Measurements from ENCODE around the gene CRLF1.

Gene CRLF1

DNA sequence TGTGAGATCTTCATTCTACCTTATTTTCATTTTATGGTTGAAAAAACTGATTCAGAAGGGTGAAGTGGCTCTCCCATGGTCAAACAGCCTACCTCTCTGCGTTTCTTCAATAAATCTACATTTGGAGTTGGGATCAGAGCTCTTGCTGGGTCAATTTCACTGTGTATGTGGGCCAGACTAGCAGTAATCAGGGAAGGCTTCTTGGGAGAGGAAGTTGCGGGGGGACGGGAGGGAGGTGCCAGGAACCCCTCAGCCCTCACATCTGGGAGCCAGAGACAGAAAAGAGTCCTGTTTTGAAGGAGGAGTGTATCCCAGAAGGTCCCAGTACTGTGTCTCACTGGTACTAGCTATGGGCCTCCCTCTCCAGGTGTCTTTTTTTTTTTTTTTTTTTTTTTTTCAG, 48.0 kb downstream of the CRLF1 start:
- no peaks in the 10 kb centered on the region for H3K9me3 ChIP-seq (ENCODE audit: insufficient read depth, low read length, severe bottlenecking)
- H4K20me1 ChIP-seq (ENCODE audit: insufficient read depth, low read length) = 0 out of 2 replicates have a peak, but pooled peaks cover 6% of the 10 kb centered on the region
- ATAC-seq (ENCODE audit: insufficient read depth, low read depth) = no peak
- TF ChIP-seq EZH2 (IDR thresholded peaks at IDR 0.05; ENCODE audit: borderline replicate concordance, low read depth, low read length, severe bottlenecking) = no peak
- TF ChIP-seq, protein P1, sequence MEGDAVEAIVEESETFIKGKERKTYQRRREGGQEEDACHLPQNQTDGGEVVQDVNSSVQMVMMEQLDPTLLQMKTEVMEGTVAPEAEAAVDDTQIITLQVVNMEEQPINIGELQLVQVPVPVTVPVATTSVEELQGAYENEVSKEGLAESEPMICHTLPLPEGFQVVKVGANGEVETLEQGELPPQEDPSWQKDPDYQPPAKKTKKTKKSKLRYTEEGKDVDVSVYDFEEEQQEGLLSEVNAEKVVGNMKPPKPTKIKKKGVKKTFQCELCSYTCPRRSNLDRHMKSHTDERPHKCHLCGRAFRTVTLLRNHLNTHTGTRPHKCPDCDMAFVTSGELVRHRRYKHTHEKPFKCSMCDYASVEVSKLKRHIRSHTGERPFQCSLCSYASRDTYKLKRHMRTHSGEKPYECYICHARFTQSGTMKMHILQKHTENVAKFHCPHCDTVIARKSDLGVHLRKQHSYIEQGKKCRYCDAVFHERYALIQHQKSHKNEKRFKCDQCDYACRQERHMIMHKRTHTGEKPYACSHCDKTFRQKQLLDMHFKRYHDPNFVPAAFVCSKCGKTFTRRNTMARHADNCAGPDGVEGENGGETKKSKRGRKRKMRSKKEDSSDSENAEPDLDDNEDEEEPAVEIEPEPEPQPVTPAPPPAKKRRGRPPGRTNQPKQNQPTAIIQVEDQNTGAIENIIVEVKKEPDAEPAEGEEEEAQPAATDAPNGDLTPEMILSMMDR (IDR thresholded peaks at IDR 0.05; ENCODE audit: borderline replicate concordance, extremely low read depth, low read length, poor library complexity, severe bottlenecking) = no peak
- peaks cover 39% of the 10 kb centered on the region for H3K79me2 ChIP-seq (ENCODE audit: insufficient read depth, low read length)
- H3K9ac ChIP-seq (ENCODE audit: low read depth, low read length) = peak overlapping the region; percentile 81
- H3K27ac ChIP-seq (ENCODE audit: low read length) = peak overlapping the region; percentile 75
- DNase-seq = no peak
- no peaks in the 10 kb centered on the region for H3K27me3 ChIP-seq (ENCODE audit: insufficient read depth, low read length, poor library complexity)
- H3K4me2 ChIP-seq (ENCODE audit: insufficient read depth, low read length) = peak overlapping the region; percentile 91
- H3K4me1 ChIP-seq (ENCODE audit: insufficient read depth, low read length) = peaks cover 24% of the 10 kb centered on the region
- H2AFZ ChIP-seq (ENCODE audit: low read depth, low read length) = no peak overlapping the region
- H3K4me3 ChIP-seq (ENCODE audit: low read depth in 1 of 2, low read length in 2 of 2) = peak overlapping the region; percentile 63 to 83
- peaks cover 32% of the 10 kb centered on the region for H3K36me3 ChIP-seq (ENCODE audit: insufficient read depth, low read length)

DNA sequence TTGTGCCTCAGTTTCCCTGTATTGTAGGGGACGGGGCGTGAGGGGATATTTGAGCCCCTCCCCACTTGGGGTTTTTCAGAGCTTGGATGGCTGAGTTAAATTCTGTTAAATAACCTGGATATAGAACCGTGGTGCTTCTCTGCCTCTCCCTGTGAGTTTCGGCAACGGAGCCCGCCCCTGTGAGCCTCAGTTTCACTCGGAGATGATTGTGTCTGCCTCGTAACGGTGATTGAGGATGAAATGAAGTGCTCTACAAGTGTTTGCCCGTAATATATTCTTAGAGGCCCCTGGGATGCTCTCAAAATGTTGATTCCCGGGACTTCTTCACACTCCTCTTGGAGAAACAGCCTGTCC, 48.4 kb downstream of the CRLF1 start:
- peak overlapping the region; percentile 63 to 83 for H3K4me3 ChIP-seq (ENCODE audit: low read depth in 1 of 2, low read length in 2 of 2)
- peak overlapping the region; percentile 91 for H3K4me2 ChIP-seq (ENCODE audit: insufficient read depth, low read length)
- peak overlapping the region; percentile 81 for H3K9ac ChIP-seq (ENCODE audit: low read depth, low read length)
- peaks cover 24% of the 10 kb centered on the region for H3K4me1 ChIP-seq (ENCODE audit: insufficient read depth, low read length)
- peaks cover 29% of the 10 kb centered on the region for H3K36me3 ChIP-seq (ENCODE audit: insufficient read depth, low read length)
- DNase-seq = no peak
- H3K79me2 ChIP-seq (ENCODE audit: insufficient read depth, low read length) = peaks cover 39% of the 10 kb centered on the region
- peak overlapping the region; percentile 75 for H3K27ac ChIP-seq (ENCODE audit: low read length)
- 0 out of 2 replicates have a peak, but pooled peaks cover 6% of the 10 kb centered on the region for H4K20me1 ChIP-seq (ENCODE audit: insufficient read depth, low read length)
- no peaks in the 10 kb centered on the region for H3K27me3 ChIP-seq (ENCODE audit: insufficient read depth, low read length, poor library complexity)
- H2AFZ ChIP-seq (ENCODE audit: low read depth, low read length) = peak overlapping the region; percentile 69
- TF ChIP-seq EZH2 (IDR thresholded peaks at IDR 0.05; ENCODE audit: borderline replicate concordance, low read depth, low read length, severe bottlenecking) = no peak
- TF ChIP-seq, protein P1 (IDR thresholded peaks at IDR 0.05; ENCODE audit: borderline replicate concordance, extremely low read depth, low read length, poor library complexity, severe bottlenecking) = no peak
- ATAC-seq (ENCODE audit: insufficient read depth, low read depth) = no peak
- H3K9me3 ChIP-seq (ENCODE audit: insufficient read depth, low read length, severe bottlenecking) = no peaks in the 10 kb centered on the region

DNA sequence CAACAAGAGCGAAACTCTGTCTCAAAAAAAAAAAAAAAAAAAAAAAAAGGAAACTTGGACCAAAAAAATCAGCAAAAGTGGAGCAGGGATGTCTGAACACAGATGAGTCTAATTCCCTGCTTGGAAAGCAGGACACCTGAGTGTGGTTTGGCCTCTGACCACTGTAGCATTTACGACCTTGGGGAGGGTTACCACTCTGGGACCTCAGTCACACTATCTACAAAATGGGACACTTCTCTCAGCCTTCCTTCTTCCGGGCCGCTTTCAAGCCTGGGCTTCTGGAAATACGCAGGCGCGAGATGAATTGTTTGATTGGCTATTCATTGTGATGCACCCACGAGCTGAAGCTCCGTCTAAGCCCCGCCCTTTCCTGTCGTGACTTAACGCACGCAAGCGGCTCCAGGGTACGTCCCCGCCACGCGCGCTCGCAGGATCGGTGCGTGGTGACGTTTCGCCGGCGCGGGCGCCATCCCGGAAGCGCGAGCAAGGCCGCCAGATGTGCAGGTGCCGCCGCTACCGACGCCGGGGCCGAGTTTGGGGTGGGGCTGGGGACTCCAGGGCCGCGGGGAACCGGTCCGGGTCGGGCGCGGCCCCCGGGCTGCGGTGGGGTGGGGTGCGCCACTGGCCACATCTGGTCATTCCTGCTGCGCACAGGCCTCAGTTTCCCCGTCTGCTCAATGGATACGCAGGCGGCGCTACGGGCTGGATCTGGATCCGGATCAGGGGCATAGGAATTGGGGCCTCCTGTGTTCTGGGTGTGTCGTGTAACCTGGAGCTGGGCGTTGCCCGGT, 49.0 kb downstream of the CRLF1 start, which contains the start of gene KXD1:
KXD1 (plus strand) TSS at position 460 of the 791 bp plus-strand sequence. CDS start 4,187 bp downstream, outside the sequence.
- peak; percentile 97 for ATAC-seq (ENCODE audit: insufficient read depth, low read depth)
- H3K4me3 ChIP-seq (ENCODE audit: low read depth in 1 of 2, low read length in 2 of 2) = peak within 1 kb of the TSS; percentile 63 to 83
- peak within 1 kb of the TSS; percentile 75 for H3K27ac ChIP-seq (ENCODE audit: low read length)
- no peaks in the 10 kb centered on the region for H3K9me3 ChIP-seq (ENCODE audit: insufficient read depth, low read length, severe bottlenecking)
- peak within 1 kb of the TSS; percentile 81 for H3K9ac ChIP-seq (ENCODE audit: low read depth, low read length)
- peak within 1 kb of the TSS; percentile 91 for H3K4me2 ChIP-seq (ENCODE audit: insufficient read depth, low read length)
- H2AFZ ChIP-seq (ENCODE audit: low read depth, low read length) = peak within 1 kb of the TSS; percentile 69
- peaks cover 23% of the 10 kb centered on the region for H3K36me3 ChIP-seq (ENCODE audit: insufficient read depth, low read length)
- peaks cover 24% of the 10 kb centered on the region for H3K4me1 ChIP-seq (ENCODE audit: insufficient read depth, low read length)
- H3K79me2 ChIP-seq (ENCODE audit: insufficient read depth, low read length) = peaks cover 39% of the 10 kb centered on the region
- H4K20me1 ChIP-seq (ENCODE audit: insufficient read depth, low read length) = 0 out of 2 replicates have a peak, but pooled peaks cover 6% of the 10 kb centered on the region
- H3K27me3 ChIP-seq (ENCODE audit: insufficient read depth, low read length, poor library complexity) = no peaks in the 10 kb centered on the region
- peak; percentile 99 for DNase-seq
- TF ChIP-seq, protein P1 (IDR thresholded peaks at IDR 0.05; ENCODE audit: borderline replicate concordance, extremely low read depth, low read length, poor library complexity, severe bottlenecking) = no peak
- no peak for TF ChIP-seq EZH2 (IDR thresholded peaks at IDR 0.05; ENCODE audit: borderline replicate concordance, low read depth, low read length, severe bottlenecking)
